ENCODE measurements around the gene COP1.
"Not testable (repeated sequence)": the region's sequence is repeated elsewhere in the genome, so short reads cannot be mapped to it uniquely, and the experiment has no call there.

Gene COP1

GRCh38 chr1:176241385-176242015 is 34.4 kb upstream of the COP1 start:
- Histone ChIP-seq H2BK120ac (ENCODE audit: low read depth, low read length) (no peak overlapping the region), H2AFZ (ENCODE audit: low read length) (no peak overlapping the region), H3K23ac (ENCODE audit: low read depth, low read length, poor library complexity) (no peak overlapping the region), H3K4ac (ENCODE audit: low read length) (no peak overlapping the region), H3K4me2 (ENCODE audit: insufficient read depth, low read length, poor library complexity, severe bottlenecking) (no peak overlapping the region), H2BK12ac (ENCODE audit: low read length) (no peak overlapping the region), H3K36me3 (replicated peaks in 1 of 2; ENCODE audit: control insufficient read depth in 2 of 2, insufficient read depth in 2 of 2, low read length in 2 of 2) (no peaks in the 10 kb centered on the region), H3K27me3 (ENCODE audit: control insufficient read depth in 3 of 3, insufficient read depth in 3 of 3, low read depth in 1 of 3, low read length in 3 of 3) (no peaks in the 10 kb centered on the region), H3K27ac (replicated peaks; ENCODE audit: low read length) (no peak overlapping the region), H3K9me3 (replicated peaks in 1 of 2; ENCODE audit: control insufficient read depth in 2 of 2, insufficient read depth in 1 of 2, low read depth in 1 of 2, low read length in 2 of 2) (no peaks in the 10 kb centered on the region), H3K4me3 (ENCODE audit: low read length in 2 of 2) (no peak overlapping the region), H3K79me1 (ENCODE audit: low read depth, low read length) (no peaks in the 10 kb centered on the region), H4K8ac (ENCODE audit: low read depth, low read length) (no peak overlapping the region), H3K18ac (ENCODE audit: low read length) (no peak overlapping the region), H3K14ac (ENCODE audit: low read length) (no peak overlapping the region), H4K91ac (ENCODE audit: low read depth, low read length, poor library complexity) (no peak overlapping the region), H2BK5ac (ENCODE audit: low read length) (no peak overlapping the region), H3K4me1 (ENCODE audit: control insufficient read depth in 2 of 2, insufficient read depth in 1 of 2, low read depth in 1 of 2, low read length in 2 of 2) (no peaks in the 10 kb centered on the region), H2AK5ac (ENCODE audit: low read depth, low read length) (no peak overlapping the region), H3K9ac (ENCODE audit: low read depth, low read length, poor library complexity) (no peak overlapping the region), H2BK15ac (ENCODE audit: low read length) (no peak overlapping the region)
- WGBS, 2 donors (ENCODE audit: extremely low coverage in 2 of 2, insufficient read length in 2 of 2, insufficient replicate concordance in 1 of 2) = no CpG with 5 or more reads among the region's 2 CpGs
- no peak for DNase-seq (ENCODE audit: low spot score)

- not testable (repeated sequence) for H3K9ac ChIP-seq (ENCODE audit: low read depth, low read length, poor library complexity); H3K4me3 ChIP-seq (ENCODE audit: low read length in 2 of 2); H4K91ac ChIP-seq (ENCODE audit: low read depth, low read length, poor library complexity); H3K9me3 ChIP-seq (replicated peaks in 1 of 2; ENCODE audit: control insufficient read depth in 2 of 2, insufficient read depth in 1 of 2, low read depth in 1 of 2, low read length in 2 of 2); H3K14ac ChIP-seq (ENCODE audit: low read length); H3K4ac ChIP-seq (ENCODE audit: low read length); H3K79me1 ChIP-seq (ENCODE audit: low read depth, low read length); H3K36me3 ChIP-seq (replicated peaks in 1 of 2; ENCODE audit: control insufficient read depth in 2 of 2, insufficient read depth in 2 of 2, low read length in 2 of 2); H3K27ac ChIP-seq (replicated peaks; ENCODE audit: low read length); H3K27me3 ChIP-seq (ENCODE audit: control insufficient read depth in 3 of 3, insufficient read depth in 3 of 3, low read depth in 1 of 3, low read length in 3 of 3); H3K23ac ChIP-seq (ENCODE audit: low read depth, low read length, poor library complexity); H3K18ac ChIP-seq (ENCODE audit: low read length); H4K8ac ChIP-seq (ENCODE audit: low read depth, low read length); H2BK5ac ChIP-seq (ENCODE audit: low read length); H3K4me2 ChIP-seq (ENCODE audit: insufficient read depth, low read length, poor library complexity, severe bottlenecking); H2AFZ ChIP-seq (ENCODE audit: low read length); H2BK15ac ChIP-seq (ENCODE audit: low read length); H2AK5ac ChIP-seq (ENCODE audit: low read depth, low read length); H2BK120ac ChIP-seq (ENCODE audit: low read depth, low read length); H3K4me1 ChIP-seq (ENCODE audit: control insufficient read depth in 2 of 2, insufficient read depth in 1 of 2, low read depth in 1 of 2, low read length in 2 of 2); H2BK12ac ChIP-seq (ENCODE audit: low read length); DNase-seq (ENCODE audit: low spot score)
- WGBS, 2 donors (ENCODE audit: extremely low coverage in 2 of 2, insufficient read length in 2 of 2, insufficient replicate concordance in 1 of 2) = no CpG with 5 or more reads among the region's 3 CpGs
These were observed 26.6 kb upstream of the COP1 start for GRCh38 chr1:176233657-176234056.

DNA sequence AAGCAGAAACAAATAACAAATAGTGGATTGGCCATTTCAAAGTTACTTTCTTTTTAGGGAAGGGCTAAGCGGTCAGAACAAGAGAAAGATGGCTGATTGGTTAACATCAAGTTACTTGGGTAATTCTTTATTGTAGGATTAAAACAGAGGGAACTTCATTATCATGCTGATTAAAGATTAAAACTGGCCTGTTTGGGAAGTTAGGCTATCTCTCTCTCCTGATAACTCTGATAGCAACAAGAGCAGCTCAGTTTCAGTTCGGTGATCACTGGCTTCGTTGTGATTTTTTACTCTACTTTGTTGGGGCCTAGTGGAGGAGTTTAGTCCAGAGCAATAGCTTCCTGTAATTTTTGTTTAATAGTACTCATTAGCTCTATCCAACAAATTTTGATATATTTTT is 20.5 kb upstream of the COP1 start:
- Histone ChIP-seq H2AFZ (ENCODE audit: low read length) (no peak overlapping the region), H3K14ac (ENCODE audit: low read length) (no peak overlapping the region), H3K9ac (ENCODE audit: low read depth, low read length, poor library complexity) (no peak overlapping the region), H3K18ac (ENCODE audit: low read length) (no peak overlapping the region), H3K4me3 (ENCODE audit: low read length in 2 of 2) (no peak overlapping the region), H3K79me1 (ENCODE audit: low read depth, low read length) (no peaks in the 10 kb centered on the region), H3K9me3 (replicated peaks in 1 of 2; ENCODE audit: control insufficient read depth in 2 of 2, insufficient read depth in 1 of 2, low read depth in 1 of 2, low read length in 2 of 2) (no peaks in the 10 kb centered on the region), H3K27me3 (ENCODE audit: control insufficient read depth in 3 of 3, insufficient read depth in 3 of 3, low read depth in 1 of 3, low read length in 3 of 3) (no peaks in the 10 kb centered on the region), H2BK15ac (ENCODE audit: low read length) (no peak overlapping the region), H2BK12ac (ENCODE audit: low read length) (no peak overlapping the region), H3K27ac (replicated peaks; ENCODE audit: low read length) (no peak overlapping the region), H3K4me1 (ENCODE audit: control insufficient read depth in 2 of 2, insufficient read depth in 1 of 2, low read depth in 1 of 2, low read length in 2 of 2) (no peaks in the 10 kb centered on the region), H3K36me3 (replicated peaks in 1 of 2; ENCODE audit: control insufficient read depth in 2 of 2, insufficient read depth in 2 of 2, low read length in 2 of 2) (no peaks in the 10 kb centered on the region), H3K23ac (ENCODE audit: low read depth, low read length, poor library complexity) (no peak overlapping the region), H3K4me2 (ENCODE audit: insufficient read depth, low read length, poor library complexity, severe bottlenecking) (no peak overlapping the region), H3K4ac (ENCODE audit: low read length) (no peak overlapping the region), H2BK120ac (ENCODE audit: low read depth, low read length) (no peak overlapping the region), H4K8ac (ENCODE audit: low read depth, low read length) (no peak overlapping the region), H2AK5ac (ENCODE audit: low read depth, low read length) (no peak overlapping the region), H2BK5ac (ENCODE audit: low read length) (no peak overlapping the region), H4K91ac (ENCODE audit: low read depth, low read length, poor library complexity) (no peak overlapping the region)
- no CpG with 5 or more reads among the region's 3 CpGs for WGBS, 2 donors (ENCODE audit: extremely low coverage in 2 of 2, insufficient read length in 2 of 2, insufficient replicate concordance in 1 of 2)
- no peak for DNase-seq (ENCODE audit: low spot score)

DNA sequence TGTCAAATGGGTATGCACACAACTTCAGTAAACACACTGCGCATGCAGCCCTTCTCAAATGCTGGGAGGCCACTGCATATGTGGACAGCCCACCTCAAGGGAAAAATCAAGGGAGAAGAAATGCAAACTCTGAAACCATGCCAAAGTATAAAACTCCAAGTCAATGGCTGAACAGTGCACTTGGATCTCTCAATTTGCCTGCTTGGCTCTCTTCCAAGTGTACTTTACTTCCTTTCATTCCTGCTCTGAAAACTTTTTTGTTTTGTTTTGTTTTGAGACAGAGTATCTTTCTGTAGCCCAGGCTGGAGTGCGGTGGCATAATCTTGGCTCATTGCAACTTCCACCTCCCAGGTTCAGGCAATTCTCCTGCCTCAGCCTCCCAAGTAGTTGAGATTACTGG is 18.8 kb upstream of the COP1 start:
- DNase-seq (ENCODE audit: low spot score) = no peak
- WGBS, 2 donors (ENCODE audit: extremely low coverage in 2 of 2, insufficient read length in 2 of 2, insufficient replicate concordance in 1 of 2) = no CpG with 5 or more reads among the region's 2 CpGs
- no peak overlapping the region for H3K4me3 ChIP-seq (ENCODE audit: low read length in 2 of 2)
- H3K79me1 ChIP-seq (ENCODE audit: low read depth, low read length) = no peaks in the 10 kb centered on the region
- no peak overlapping the region for H3K23ac ChIP-seq (ENCODE audit: low read depth, low read length, poor library complexity)
- no peak overlapping the region for H3K4ac ChIP-seq (ENCODE audit: low read length)
- no peak overlapping the region for H4K8ac ChIP-seq (ENCODE audit: low read depth, low read length)
- no peak overlapping the region for H2BK12ac ChIP-seq (ENCODE audit: low read length)
- H3K4me1 ChIP-seq (ENCODE audit: control insufficient read depth in 2 of 2, insufficient read depth in 1 of 2, low read depth in 1 of 2, low read length in 2 of 2) = no peaks in the 10 kb centered on the region
- H2BK15ac ChIP-seq (ENCODE audit: low read length) = no peak overlapping the region
- H3K9ac ChIP-seq (ENCODE audit: low read depth, low read length, poor library complexity) = no peak overlapping the region
- no peaks in the 10 kb centered on the region for H3K36me3 ChIP-seq (replicated peaks in 1 of 2; ENCODE audit: control insufficient read depth in 2 of 2, insufficient read depth in 2 of 2, low read length in 2 of 2)
- H2AK5ac ChIP-seq (ENCODE audit: low read depth, low read length) = no peak overlapping the region
- H2AFZ ChIP-seq (ENCODE audit: low read length) = no peak overlapping the region
- no peak overlapping the region for H3K4me2 ChIP-seq (ENCODE audit: insufficient read depth, low read length, poor library complexity, severe bottlenecking)
- no peak overlapping the region for H3K14ac ChIP-seq (ENCODE audit: low read length)
- H3K9me3 ChIP-seq (replicated peaks in 1 of 2; ENCODE audit: control insufficient read depth in 2 of 2, insufficient read depth in 1 of 2, low read depth in 1 of 2, low read length in 2 of 2) = no peaks in the 10 kb centered on the region
- H3K27ac ChIP-seq (replicated peaks; ENCODE audit: low read length) = no peak overlapping the region
- no peaks in the 10 kb centered on the region for H3K27me3 ChIP-seq (ENCODE audit: control insufficient read depth in 3 of 3, insufficient read depth in 3 of 3, low read depth in 1 of 3, low read length in 3 of 3)
- H3K18ac ChIP-seq (ENCODE audit: low read length) = no peak overlapping the region
- no peak overlapping the region for H2BK5ac ChIP-seq (ENCODE audit: low read length)
- H4K91ac ChIP-seq (ENCODE audit: low read depth, low read length, poor library complexity) = no peak overlapping the region
- no peak overlapping the region for H2BK120ac ChIP-seq (ENCODE audit: low read depth, low read length)

All from neuronal stem cell (in vitro differentiated cells).